IMR-90 (cell line): ENCODE data around the gene ZBTB44.

Source experiments
- BHLHE40 ChIP-seq: fragments of 150-350 bp; IDR thresholded peaks from 2 replicates; pipeline ENCODE4 v1.6.1; 2016; ENCODE audit warnings: mild to moderate bottlenecking, low read depth, low read length
- CEBPB ChIP-seq: IDR thresholded peaks from 2 replicates; pipeline ENCODE4 v1.6.1; 2012; ENCODE audit warnings: low read depth, low read length, improper control_type of control experiment
- CHD1 ChIP-seq: IDR thresholded peaks from 2 replicates; pipeline ENCODE4 v1.6.1; 2012; ENCODE audit warnings: low read depth, low read length, improper control_type of control experiment
- CTCF ChIP-seq: conservative IDR thresholded peaks from 2 replicates; pipeline ENCODE4 v1.5.1; 2012; ENCODE audit warnings: mild to moderate bottlenecking, low read depth, low read length, improper control_type of control experiment
- ELK1 ChIP-seq: fragments of 150-350 bp; IDR thresholded peaks from 2 replicates; pipeline ENCODE4 v1.6.1; 2016; ENCODE audit warnings: low read depth, mild to moderate bottlenecking, low read length, moderate library complexity, borderline replicate concordance
- MXI1 ChIP-seq: IDR thresholded peaks from 2 replicates; pipeline ENCODE4 v1.6.1; 2012; ENCODE audit warnings: low read depth, mild to moderate bottlenecking, low read length, moderate library complexity, borderline replicate concordance
- POLR2A ChIP-seq: IDR thresholded peaks from 2 replicates; pipeline ENCODE4 v1.6.1; 2012; ENCODE audit warnings: mild to moderate bottlenecking, low read depth, low read length
- RAD21 ChIP-seq: IDR thresholded peaks from 2 replicates; pipeline ENCODE4 v1.6.1; 2012; ENCODE audit warnings: low read length, improper control_type of control experiment
- RFX5 ChIP-seq: IDR thresholded peaks from 2 replicates; pipeline ENCODE4 v1.8.0; 2012; ENCODE audit warnings: low read depth, mild to moderate bottlenecking, low read length, moderate library complexity
- USF2 ChIP-seq: fragments of 150-350 bp; IDR thresholded peaks from 2 replicates; pipeline ENCODE4 v1.6.1; 2017; ENCODE audit warnings: mild to moderate bottlenecking, antibody characterized with exemption, low read length, low read depth

GRCh38 chr11:130315354-130315970 lies 745 bp upstream of the ZBTB44 start:
- no peak for TF ChIP-seq BHLHE40
- no peak for TF ChIP-seq CHD1
- TF ChIP-seq CTCF = no peak
- no peak for TF ChIP-seq POLR2A
- no peak for TF ChIP-seq CEBPB
- TF ChIP-seq USF2 = no peak
- TF ChIP-seq RAD21 = no peak
- no peak for TF ChIP-seq ELK1
- TF ChIP-seq MXI1 = no peak
- TF ChIP-seq RFX5 = no peak
